Measurements from ENCODE around the gene TFPI.

The TFPI gene

DNA sequence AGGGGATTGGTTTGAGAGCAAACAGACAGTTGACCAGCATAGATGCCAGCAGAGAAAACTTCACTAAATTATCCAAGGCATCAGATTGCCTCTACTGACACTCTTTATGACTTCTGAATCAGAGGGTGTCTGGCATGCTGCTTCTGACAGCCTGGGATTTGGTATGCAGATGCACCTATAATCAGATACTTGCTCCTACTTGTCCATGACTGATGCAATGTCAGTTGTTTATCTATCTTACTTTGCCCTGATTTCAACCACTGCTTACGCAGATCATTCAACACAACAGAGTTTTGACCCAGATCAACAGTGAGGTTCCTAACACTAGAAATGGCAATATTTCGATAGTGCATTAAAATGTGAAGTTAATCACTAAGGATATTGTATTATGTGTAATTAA, 83.5 kb downstream of the TFPI start:
- Histone ChIP-seq H3K27ac (no peak overlapping the region), H3K36me3 (no peaks in the 10 kb centered on the region), H3K9me3 (ENCODE audit: severe bottlenecking) (no peaks in the 10 kb centered on the region), H3K27me3 (ENCODE audit: insufficient read depth, low read depth, severe bottlenecking) (no peaks in the 10 kb centered on the region), H3K4me3 (ENCODE audit: low read depth, low read length) (no peak overlapping the region)
- no peak for TF ChIP-seq CTCF (IDR thresholded peaks at IDR 0.05; ENCODE audit: low read depth, low read length)
- DNase-seq, result no peak

GRCh38 chr2:187469538-187469937, 84.7 kb downstream of the TFPI start:
- Histone ChIP-seq H3K4me3 (ENCODE audit: low read depth, low read length) (no peak overlapping the region), H3K36me3 (no peaks in the 10 kb centered on the region), H3K9me3 (ENCODE audit: severe bottlenecking) (no peaks in the 10 kb centered on the region), H3K27me3 (ENCODE audit: insufficient read depth, low read depth, severe bottlenecking) (no peaks in the 10 kb centered on the region), H3K27ac (no peak overlapping the region)
- no peak for DNase-seq
- TF ChIP-seq CTCF (IDR thresholded peaks at IDR 0.05; ENCODE audit: low read depth, low read length), result no peak

GRCh38 chr2:187468262-187468661, 86.0 kb downstream of the TFPI start:
- Histone ChIP-seq H3K4me3 (ENCODE audit: low read depth, low read length) (no peak overlapping the region), H3K9me3 (ENCODE audit: severe bottlenecking) (no peaks in the 10 kb centered on the region), H3K27me3 (ENCODE audit: insufficient read depth, low read depth, severe bottlenecking) (no peaks in the 10 kb centered on the region), H3K27ac (no peak overlapping the region), H3K36me3 (no peaks in the 10 kb centered on the region)
- DNase-seq, result no peak
- TF ChIP-seq CTCF (IDR thresholded peaks at IDR 0.05; ENCODE audit: low read depth, low read length), result no peak

- Histone ChIP-seq H3K4me3 (ENCODE audit: low read depth, low read length) (no peak overlapping the region), H3K27me3 (ENCODE audit: insufficient read depth, low read depth, severe bottlenecking) (no peaks in the 10 kb centered on the region), H3K36me3 (no peaks in the 10 kb centered on the region), H3K9me3 (ENCODE audit: severe bottlenecking) (no peaks in the 10 kb centered on the region), H3K27ac (no peak overlapping the region)
- no peak for TF ChIP-seq CTCF (IDR thresholded peaks at IDR 0.05; ENCODE audit: low read depth, low read length)
- DNase-seq, result no peak
These were observed 88.0 kb downstream of the TFPI start for GRCh38 chr2:187466129-187466792.

DNA sequence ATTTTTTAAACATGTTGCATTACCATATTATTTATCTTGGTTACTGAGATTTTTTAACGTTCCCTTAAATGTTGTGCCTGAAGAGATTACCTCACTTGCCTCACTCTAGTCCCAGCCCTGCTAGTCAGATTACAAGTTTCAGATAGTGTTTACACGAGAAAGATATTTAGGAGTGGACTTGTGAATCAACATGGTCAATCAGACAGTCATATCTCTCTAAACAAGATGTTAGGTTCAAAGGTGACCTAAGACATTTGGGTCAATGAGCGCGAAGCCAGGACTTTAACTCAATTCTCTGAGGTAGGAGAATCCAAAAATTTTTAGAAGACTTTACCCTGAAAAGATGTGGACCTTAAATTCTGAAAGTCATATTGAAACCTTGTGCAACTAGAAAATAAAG, 91.4 kb downstream of the TFPI start:
- no peaks in the 10 kb centered on the region for H3K9me3 ChIP-seq (ENCODE audit: severe bottlenecking)
- TF ChIP-seq CTCF (IDR thresholded peaks at IDR 0.05; ENCODE audit: low read depth, low read length), result no peak
- DNase-seq, result no peak
- H3K27me3 ChIP-seq (ENCODE audit: insufficient read depth, low read depth, severe bottlenecking), result no peaks in the 10 kb centered on the region
- no peak overlapping the region for H3K4me3 ChIP-seq (ENCODE audit: low read depth, low read length)
- no peak overlapping the region for H3K27ac ChIP-seq
- no peaks in the 10 kb centered on the region for H3K36me3 ChIP-seq
